Neuron (in vitro differentiated cells): Measurements from ENCODE around the gene RFNG.

ENCODE experiments used
- H2AFZ ChIP-seq: one replicate; pipeline ENCODE4 v1.6.1; 2013; ENCODE audit warnings: low read depth, mild to moderate bottlenecking, inconsistent platforms, low read length, moderate library complexity
- H3K27me3 ChIP-seq: one replicate; pipeline ENCODE4 v1.6.1; 2013; ENCODE audit warnings: low read length; ENCODE audit not compliant: insufficient read depth
- H3K36me3 ChIP-seq: one replicate; pipeline ENCODE4 v1.6.1; 2013; ENCODE audit warnings: low read length; ENCODE audit not compliant: insufficient read depth
- H3K4me1 ChIP-seq: one replicate; pipeline ENCODE4 v1.6.1; 2013; ENCODE audit warnings: low read length; ENCODE audit not compliant: insufficient read depth
- H3K4me3 ChIP-seq: 2 replicates; pipeline ENCODE4 v1.5.1; 2013; ENCODE audit warnings: mild to moderate bottlenecking, low read length, moderate library complexity
- H3K9me3 ChIP-seq: one replicate; pipeline ENCODE4 v1.6.1; 2013; ENCODE audit warnings: low read length

RFNG gene

DNA sequence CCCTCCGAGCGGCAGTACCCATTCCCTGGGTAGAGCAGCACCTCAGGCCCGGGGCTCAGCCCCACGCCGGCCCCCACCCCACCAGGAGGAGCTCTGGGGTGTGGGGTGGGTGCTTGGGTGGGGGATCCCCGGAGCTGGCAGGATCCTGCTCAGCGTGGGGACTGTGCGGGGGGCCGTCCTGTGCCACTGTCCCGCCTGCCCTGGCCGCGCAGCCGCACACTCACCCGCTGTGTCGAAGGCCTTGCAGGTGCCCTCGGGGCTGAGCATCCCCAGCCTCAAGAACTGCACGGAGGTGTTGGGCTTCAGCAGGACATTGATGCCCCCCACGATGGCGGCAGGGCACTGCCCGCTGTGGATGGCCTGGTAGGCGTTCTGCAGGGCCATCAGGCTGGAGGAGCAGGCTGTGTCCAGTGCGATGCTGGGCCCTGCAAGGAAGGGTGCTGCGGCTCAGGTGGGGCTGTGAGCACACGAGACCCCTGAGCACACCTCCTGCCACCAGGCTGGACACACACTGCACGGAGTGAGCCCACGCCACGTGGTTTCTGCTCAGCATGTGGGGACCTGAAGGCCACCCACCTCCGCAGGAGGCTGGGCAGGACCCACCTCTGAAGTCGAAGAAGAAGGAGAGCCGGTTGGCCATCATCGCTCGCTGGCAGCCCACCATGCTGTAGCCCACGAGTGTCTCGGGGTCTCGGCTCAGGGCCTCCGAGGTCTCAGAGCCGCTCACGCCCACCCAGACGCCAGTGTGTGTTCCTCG, 41.6 kb upstream of the RFNG start:
- Histone ChIP-seq H3K4me3 (no peak overlapping the region), H3K36me3 (peaks cover 71% of the 10 kb centered on the region)

DNA sequence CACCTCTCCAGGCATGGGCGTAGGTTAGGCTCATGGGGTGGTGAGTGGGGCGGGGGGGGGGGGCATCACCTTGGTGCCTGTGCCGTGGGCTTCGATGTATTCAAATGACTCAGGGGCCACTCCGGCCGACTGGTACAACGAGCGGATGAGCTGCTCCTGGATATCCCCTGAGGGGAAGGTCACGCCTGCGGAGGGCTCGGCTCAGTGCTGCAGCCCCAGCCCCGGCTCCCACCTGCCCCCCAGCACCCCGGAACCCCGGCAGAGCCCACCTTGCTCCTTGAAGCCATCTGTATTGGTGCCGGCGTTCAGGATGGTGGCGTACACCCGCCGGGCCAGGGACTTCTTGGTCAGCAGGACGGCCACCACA, 41.0 kb upstream of the RFNG start:
- H3K27me3 ChIP-seq: no peaks in the 10 kb centered on the region
- H3K4me3 ChIP-seq: no peak overlapping the region
- no peak overlapping the region for H2AFZ ChIP-seq
- H3K36me3 ChIP-seq: peaks cover 77% of the 10 kb centered on the region
- peaks cover 11% of the 10 kb centered on the region for H3K4me1 ChIP-seq
- H3K9me3 ChIP-seq: no peaks in the 10 kb centered on the region

More for the DNA sequence above, 41.6 kb upstream of the RFNG start:
- Histone ChIP-seq H2AFZ (no peak overlapping the region), H3K9me3 (no peaks in the 10 kb centered on the region), H3K4me1 (peaks cover 11% of the 10 kb centered on the region), H3K27me3 (no peaks in the 10 kb centered on the region)

GRCh38 chr17:82092094-82092586, 40.5 kb upstream of the RFNG start:
- H3K4me3 ChIP-seq: no peak overlapping the region
- H3K9me3 ChIP-seq: no peaks in the 10 kb centered on the region
- H3K4me1 ChIP-seq: peaks cover 10% of the 10 kb centered on the region
- no peaks in the 10 kb centered on the region for H3K27me3 ChIP-seq
- peaks cover 81% of the 10 kb centered on the region for H3K36me3 ChIP-seq
- H2AFZ ChIP-seq: no peak overlapping the region

DNA sequence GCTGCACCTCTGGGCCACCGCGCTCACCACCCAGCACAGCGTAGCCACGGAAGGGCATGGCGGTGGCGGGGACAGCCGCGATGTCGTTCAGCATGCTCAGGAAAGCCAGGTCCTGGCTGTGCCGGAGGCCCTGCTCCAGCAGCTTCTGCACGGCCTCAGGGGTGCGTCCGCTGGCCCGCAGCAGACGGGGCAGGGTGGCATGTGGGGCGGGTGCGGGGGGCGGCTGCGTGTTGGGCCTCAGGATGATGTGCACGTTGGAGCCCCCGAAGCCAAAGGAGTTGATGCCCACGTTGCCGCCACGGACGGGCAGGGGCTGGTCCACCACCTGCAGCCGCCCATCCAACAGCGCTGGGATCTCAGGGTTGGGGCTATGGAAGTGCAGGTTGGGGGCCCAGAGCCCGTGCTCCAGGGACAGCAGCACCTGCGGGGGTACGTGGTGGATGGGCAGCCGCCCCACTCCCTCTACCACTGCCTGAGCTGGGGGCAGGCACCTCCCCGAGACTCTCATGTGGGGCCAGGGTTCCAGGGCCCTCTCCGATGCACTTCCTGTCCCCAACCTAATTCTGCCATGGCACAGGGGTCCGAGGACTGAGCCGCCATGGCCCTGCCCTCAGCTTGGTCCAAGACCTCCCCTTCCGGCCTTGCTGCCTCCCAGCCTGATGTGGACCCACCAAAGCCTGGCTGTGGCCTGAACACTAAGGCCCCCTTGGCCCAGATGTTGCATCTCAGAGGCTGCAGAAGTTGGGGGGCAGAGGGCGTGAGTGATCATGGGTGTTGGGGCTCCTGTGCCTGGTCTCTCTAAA, 39.9 kb upstream of the RFNG start:
- peaks cover 88% of the 10 kb centered on the region for H3K36me3 ChIP-seq
- H3K4me1 ChIP-seq: peaks cover 4% of the 10 kb centered on the region
- no peak overlapping the region for H2AFZ ChIP-seq
- H3K9me3 ChIP-seq: no peaks in the 10 kb centered on the region
- H3K27me3 ChIP-seq: no peaks in the 10 kb centered on the region
- H3K4me3 ChIP-seq: no peak overlapping the region

DNA sequence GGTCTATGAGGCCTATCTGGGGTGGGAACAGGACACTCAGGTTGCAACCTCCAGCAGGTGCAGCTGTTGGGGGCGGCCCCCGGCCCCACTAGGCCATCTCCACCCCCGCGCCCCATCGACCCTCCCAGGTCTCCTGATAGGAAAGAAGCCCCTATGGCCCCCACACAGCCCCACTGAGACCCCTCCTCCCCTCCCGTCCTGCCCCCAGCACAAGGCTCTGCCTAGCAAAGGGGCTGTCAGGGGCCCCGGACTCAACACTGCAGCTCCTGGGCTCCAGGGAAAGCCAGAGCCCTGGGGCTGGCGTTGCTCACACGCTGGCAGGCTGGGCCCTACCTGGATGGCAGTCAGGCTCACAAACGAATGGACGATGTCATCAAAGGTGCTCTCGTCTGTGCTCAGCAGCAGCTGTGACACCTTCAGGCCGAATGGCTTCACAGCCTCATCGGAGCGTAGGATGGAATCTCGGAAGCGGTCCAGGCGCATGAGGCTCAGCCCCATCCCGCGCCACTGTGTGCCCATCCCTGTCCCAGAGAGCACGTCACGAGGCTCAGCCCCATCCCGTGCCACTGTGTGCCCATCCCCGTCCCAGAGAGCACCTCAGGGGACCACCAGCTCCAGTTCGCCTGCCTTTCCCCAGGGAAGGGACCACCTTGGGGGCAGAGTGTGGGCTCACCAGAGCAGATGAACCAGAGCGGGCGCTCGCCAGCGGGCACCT, 39.1 kb upstream of the RFNG start:
- Histone ChIP-seq H3K27me3 (no peaks in the 10 kb centered on the region), H3K36me3 (peaks cover 88% of the 10 kb centered on the region), H2AFZ (no peak overlapping the region), H3K9me3 (no peaks in the 10 kb centered on the region), H3K4me1 (no peaks in the 10 kb centered on the region), H3K4me3 (no peak overlapping the region)

DNA sequence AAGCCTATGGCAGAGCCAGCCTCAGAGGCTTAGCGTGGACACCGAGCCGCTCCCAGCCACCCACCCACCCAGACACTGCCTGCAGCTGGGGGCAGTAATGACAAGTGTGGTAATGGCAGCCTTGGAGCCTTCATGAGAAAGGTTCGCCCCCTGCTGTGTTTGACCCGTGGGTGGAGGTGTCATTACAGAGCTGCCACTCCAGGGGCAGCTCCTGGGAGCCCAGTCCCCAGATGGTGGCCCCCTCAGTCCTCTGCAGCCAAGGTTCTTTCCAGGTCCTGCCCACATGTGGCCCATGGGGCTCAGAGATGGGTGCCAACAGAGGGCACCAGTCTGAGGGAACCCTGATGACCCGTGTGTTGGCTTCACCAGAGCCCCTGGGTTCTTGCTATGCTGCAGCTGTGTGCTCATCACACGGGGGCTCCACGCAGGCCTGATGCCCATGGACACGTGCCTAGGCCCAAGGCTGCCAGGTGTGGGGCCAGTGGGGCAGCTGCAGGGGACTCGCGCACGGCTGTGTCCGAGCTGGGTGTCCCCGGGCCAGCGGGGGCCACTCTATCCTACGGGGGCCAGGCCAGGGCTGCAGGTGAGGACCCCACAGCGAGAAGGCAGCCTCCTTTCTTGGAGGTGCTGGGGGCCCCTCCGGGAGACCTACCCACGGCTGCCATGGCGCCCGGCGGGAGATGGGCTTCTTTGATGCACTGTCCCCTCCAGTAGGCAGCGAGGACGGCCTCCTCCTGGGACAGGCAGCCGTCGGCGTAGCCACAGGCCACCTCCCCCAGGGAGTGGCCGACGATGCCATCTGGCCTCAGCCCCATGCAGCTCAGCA, 38.3 kb upstream of the RFNG start:
- Histone ChIP-seq H3K36me3 (peaks cover 88% of the 10 kb centered on the region), H2AFZ (no peak overlapping the region), H3K9me3 (no peaks in the 10 kb centered on the region), H3K4me3 (no peak overlapping the region), H3K4me1 (no peaks in the 10 kb centered on the region), H3K27me3 (no peaks in the 10 kb centered on the region)

DNA sequence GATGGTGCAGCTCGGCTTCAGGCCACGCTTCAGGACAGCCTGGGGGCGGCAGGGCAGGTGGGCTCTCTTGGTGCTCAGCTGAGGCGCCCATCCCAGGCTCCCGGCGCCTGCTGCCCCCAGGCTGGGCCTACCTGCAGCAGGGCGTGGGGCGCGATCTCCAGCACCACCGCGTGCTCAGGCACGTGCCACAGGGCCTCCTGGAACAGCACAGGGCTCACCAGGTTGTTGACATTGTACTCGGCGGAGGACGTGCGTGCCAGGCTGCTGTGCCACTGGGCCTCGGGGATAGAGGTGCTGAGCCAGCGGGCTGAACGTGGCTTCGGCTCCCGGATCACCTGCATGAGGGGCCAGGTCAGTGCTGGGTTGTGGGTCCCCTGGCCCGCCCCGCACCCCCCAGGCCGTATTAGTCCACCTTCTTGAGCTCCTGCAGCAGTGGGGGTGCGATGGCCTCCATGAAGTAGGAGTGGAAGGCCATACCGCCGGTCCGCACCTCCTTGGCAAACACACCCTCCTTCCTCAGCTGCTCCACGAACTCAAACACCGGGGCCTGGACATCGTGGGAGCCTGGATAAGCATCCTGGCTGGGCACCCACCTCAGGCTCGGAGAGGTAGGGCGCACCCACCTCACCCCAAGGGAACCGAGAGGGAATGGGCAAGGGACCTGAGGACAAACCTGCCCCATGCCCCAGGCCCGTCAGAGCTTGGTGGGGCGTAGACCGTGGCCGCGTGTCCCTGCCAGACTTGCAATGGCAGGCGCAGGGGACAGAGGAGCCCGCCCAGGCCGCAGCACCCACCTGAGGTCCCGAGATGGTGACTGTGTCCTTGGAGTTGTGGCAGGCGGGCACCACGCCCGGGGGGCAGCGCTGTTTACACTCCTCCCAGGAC, 37.5 kb upstream of the RFNG start:
- no peak overlapping the region for H2AFZ ChIP-seq
- no peaks in the 10 kb centered on the region for H3K27me3 ChIP-seq
- no peaks in the 10 kb centered on the region for H3K9me3 ChIP-seq
- peaks cover 93% of the 10 kb centered on the region for H3K36me3 ChIP-seq
- no peak overlapping the region for H3K4me3 ChIP-seq
- H3K4me1 ChIP-seq: no peaks in the 10 kb centered on the region

DNA sequence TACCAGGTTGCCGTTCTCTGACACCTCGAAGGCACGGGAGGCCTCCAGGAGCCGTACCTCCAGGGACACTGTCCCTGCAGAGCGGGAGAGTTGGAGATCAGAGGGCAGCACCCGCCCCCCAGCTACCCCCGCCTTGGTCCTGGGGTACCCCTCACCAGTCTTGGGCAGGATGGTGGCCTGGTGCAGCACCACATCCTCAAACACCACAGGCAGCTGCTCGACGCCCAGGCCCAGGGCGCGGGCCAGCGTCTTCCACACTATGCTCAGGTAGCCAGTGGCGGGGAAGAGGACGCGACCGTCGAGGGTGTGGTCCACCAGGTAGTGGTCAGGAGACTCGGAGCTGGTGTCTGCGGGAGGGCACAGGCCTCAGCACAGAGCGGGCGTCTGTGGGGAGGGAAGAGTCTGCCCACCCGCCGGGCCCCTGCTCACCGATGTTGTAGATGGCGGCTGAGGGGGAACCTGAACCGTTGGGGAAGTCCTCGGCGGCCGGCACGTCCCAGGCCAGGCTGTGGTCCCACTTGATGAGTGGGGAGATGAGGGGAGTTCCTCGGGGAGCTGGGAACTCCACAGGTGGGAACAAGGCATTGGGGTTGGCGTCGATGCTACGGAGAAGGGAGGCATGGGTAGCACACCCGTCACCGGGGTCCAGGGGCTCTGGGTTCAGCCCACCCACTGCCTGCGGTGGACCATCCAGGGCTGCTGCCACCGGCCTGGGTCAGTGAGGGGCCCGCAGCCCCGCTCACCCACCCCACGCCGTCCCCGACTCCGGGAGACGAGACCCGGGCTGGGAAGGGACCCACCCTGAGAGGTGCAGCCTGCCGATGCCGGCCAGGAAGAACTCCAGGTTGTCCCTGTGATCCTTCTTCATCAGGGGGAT, 36.6 kb upstream of the RFNG start:
- no peak overlapping the region for H3K4me3 ChIP-seq
- H3K36me3 ChIP-seq: peaks cover 93% of the 10 kb centered on the region
- H2AFZ ChIP-seq: no peak overlapping the region
- H3K27me3 ChIP-seq: no peaks in the 10 kb centered on the region
- H3K9me3 ChIP-seq: no peaks in the 10 kb centered on the region
- H3K4me1 ChIP-seq: no peaks in the 10 kb centered on the region

DNA sequence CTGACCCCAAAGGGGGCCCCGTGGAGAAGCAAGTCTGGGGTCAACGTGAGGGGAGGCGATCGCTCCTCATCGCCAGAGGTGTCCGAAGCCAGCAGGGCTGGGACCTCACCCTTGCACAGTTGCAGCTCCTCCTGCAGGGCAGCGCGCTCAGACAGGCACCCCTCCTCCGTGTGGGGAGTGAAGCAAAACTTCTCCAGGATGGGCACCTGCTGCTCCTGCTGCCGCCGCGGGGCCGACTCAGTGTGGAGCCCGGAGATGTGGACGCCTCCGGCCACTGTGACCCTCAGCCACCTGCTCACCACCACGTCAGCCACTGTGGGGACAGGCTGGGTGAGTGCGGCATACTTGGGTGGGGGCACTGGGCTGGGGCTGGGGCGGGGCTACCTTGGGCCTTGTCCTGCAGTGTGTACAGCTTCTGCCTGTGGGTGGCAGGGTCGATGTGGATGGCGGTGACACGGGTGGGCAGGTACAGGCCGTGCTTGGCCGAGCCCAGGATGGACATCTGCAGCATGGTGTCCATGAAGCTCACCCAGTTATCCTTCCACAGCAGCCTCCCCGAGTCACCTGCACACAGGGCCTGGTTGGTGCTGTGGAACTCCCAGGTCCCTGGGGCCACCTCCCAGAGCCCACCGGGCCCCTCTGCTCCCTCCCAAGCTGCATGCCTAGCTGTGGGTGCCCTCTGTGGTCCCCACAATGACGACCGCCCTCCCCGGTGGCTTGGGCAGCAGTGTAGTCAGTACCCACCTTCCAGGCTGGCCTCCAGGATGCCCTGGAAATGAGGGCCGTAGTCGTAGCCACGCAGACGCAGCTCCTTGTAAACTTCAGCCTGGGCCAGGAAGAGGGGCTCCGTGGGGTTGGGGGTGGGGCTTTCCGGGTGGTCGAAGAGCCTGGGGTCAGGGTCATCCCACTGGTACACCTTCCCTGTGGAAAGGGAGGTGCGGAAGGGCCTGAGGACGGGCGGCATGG, 35.6 kb upstream of the RFNG start:
- H3K4me1 ChIP-seq: no peaks in the 10 kb centered on the region
- H3K27me3 ChIP-seq: no peaks in the 10 kb centered on the region
- no peak overlapping the region for H3K4me3 ChIP-seq
- no peaks in the 10 kb centered on the region for H3K9me3 ChIP-seq
- H3K36me3 ChIP-seq: peaks cover 98% of the 10 kb centered on the region
- H2AFZ ChIP-seq: no peak overlapping the region

GRCh38 chr17:82085931-82086764, 34.5 kb upstream of the RFNG start:
- H3K27me3 ChIP-seq: no peaks in the 10 kb centered on the region
- peaks cover 97% of the 10 kb centered on the region for H3K36me3 ChIP-seq
- H3K4me3 ChIP-seq: no peak overlapping the region
- H3K9me3 ChIP-seq: no peaks in the 10 kb centered on the region
- H3K4me1 ChIP-seq: no peaks in the 10 kb centered on the region
- H2AFZ ChIP-seq: no peak overlapping the region
